Stimulated activated CD8-positive, alpha-beta memory T cell treated with anti-CD3 and anti-CD28 coated beads, Interleukin-12 subunit alpha, Interleukin-12 subunit beta, amount 100 ng/mL, for 24 hours (primary cell): Measurements from ENCODE around the gene CTNNA2.

ENCODE experiments used
- DNase-seq: peaks from one replicate; pipeline ENCODE4 v3.0.0-alpha.2; 2020; ENCODE audit errors: extremely low read depth

CTNNA2 gene

GRCh38 chr2:79855264-79856006 is 342.6 kb downstream of the CTNNA2 start:
- no peak for DNase-seq

GRCh38 chr2:79857888-79858287 is 345.0 kb downstream of the CTNNA2 start:
- DNase-seq: no peak

GRCh38 chr2:79860228-79861058 is 347.6 kb downstream of the CTNNA2 start:
- DNase-seq: no peak

- no peak for DNase-seq
Measured at GRCh38 chr2:79861059-79861374, 348.2 kb downstream of the CTNNA2 start.

GRCh38 chr2:79862756-79863155 is 349.9 kb downstream of the CTNNA2 start:
- no peak for DNase-seq

GRCh38 chr2:79872656-79873055 is 359.8 kb downstream of the CTNNA2 start:
- DNase-seq: no peak

- DNase-seq: no peak
Measured at GRCh38 chr2:79874015-79874414, 361.2 kb downstream of the CTNNA2 start.

- DNase-seq: no peak
Measured at GRCh38 chr2:79876430-79876829, 363.6 kb downstream of the CTNNA2 start.

- no peak for DNase-seq
Measured at GRCh38 chr2:79882548-79882947, 369.7 kb downstream of the CTNNA2 start.

- no peak for DNase-seq
Measured at GRCh38 chr2:79887747-79888374, 375.0 kb downstream of the CTNNA2 start.

- no peak for DNase-seq
Measured at GRCh38 chr2:79892123-79892522, 379.3 kb downstream of the CTNNA2 start.

GRCh38 chr2:79899196-79899595 is 386.3 kb downstream of the CTNNA2 start:
- no peak for DNase-seq

GRCh38 chr2:79901161-79901560 is 388.3 kb downstream of the CTNNA2 start:
- no peak for DNase-seq

- DNase-seq: no peak
Measured at GRCh38 chr2:79903222-79904000, 390.6 kb downstream of the CTNNA2 start.

GRCh38 chr2:79906139-79906890 is 393.5 kb downstream of the CTNNA2 start:
- no peak for DNase-seq

- DNase-seq: no peak
Measured at GRCh38 chr2:79909521-79909920, 396.7 kb downstream of the CTNNA2 start.

- DNase-seq: no peak
Measured at GRCh38 chr2:79910643-79911042, 397.8 kb downstream of the CTNNA2 start.

- no peak for DNase-seq
Measured at GRCh38 chr2:79915455-79915854, 402.6 kb downstream of the CTNNA2 start.

- no peak for DNase-seq
Measured at GRCh38 chr2:79916285-79916684, 403.4 kb downstream of the CTNNA2 start.

GRCh38 chr2:79920512-79921076 is 407.7 kb downstream of the CTNNA2 start:
- no peak for DNase-seq

GRCh38 chr2:79929624-79930023 is 416.8 kb downstream of the CTNNA2 start:
- no peak for DNase-seq
